H1 (cell line): ENCODE measurements around the gene RNF125. TPM values are rescaled to one million over a fixed set of nuclear protein-coding genes. Genes with fewer than 3 reads are reported as not detected.

ENCODE experiments used
- CTCF ChIA-PET: fragments of 300-600 bp; sonication (Branson Sonifier 250); formaldehyde crosslinking; loops from one replicate; lab custom pipeline; 2021; ENCODE audit not compliant: partially characterized antibody; lab: Charles Lee
- POLR2A ChIA-PET: fragments of 300-600 bp; sonication (Branson Sonifier 250); formaldehyde crosslinking; loops from one replicate; lab custom pipeline; 2021; ENCODE audit warnings: inconsistent platforms; ENCODE audit not compliant: partially characterized antibody; lab: Charles Lee
- DNase-seq, 2 experiments: peaks; one replicate each; pipeline versions ENCODE4 v3.0.0 to v3.0.0-alpha.2; 2010 to 2022; ENCODE audit warnings: low spot score in 2 of 2, low read depth in 1 of 2, mixed read lengths in 1 of 2
- FAIRE-seq: peaks from 2 replicates; lab custom pipeline; 2011; peaks lifted over from hg19 to GRCh38; lab: Jason Lieb, UNC
- H2AFZ ChIP-seq: 2 replicates; pipeline ENCODE4 v1.8.1; 2012; ENCODE audit warnings: low read length, inconsistent platforms
- H2AK5ac ChIP-seq: 2 replicates; pipeline ENCODE4 v1.6.1; 2013; ENCODE audit warnings: low read depth, low read length
- H2BK120ac ChIP-seq: replicated peaks from 2 replicates; pipeline ENCODE3; 2013; ENCODE audit warnings: low read depth, low read length, inconsistent platforms
- H2BK12ac ChIP-seq: 2 replicates; pipeline ENCODE4 v1.6.1; 2013; ENCODE audit warnings: low read depth, low read length
- H2BK15ac ChIP-seq: 2 replicates; pipeline ENCODE4 v1.6.1; 2013; ENCODE audit warnings: low read length
- H2BK20ac ChIP-seq: 2 replicates; pipeline ENCODE4 v1.6.1; 2013; ENCODE audit warnings: low read length
- H2BK5ac ChIP-seq: 2 replicates; pipeline ENCODE4 v1.6.1; 2013; ENCODE audit warnings: low read depth, low read length
- H3K14ac ChIP-seq: 2 replicates; pipeline ENCODE4 v1.6.1; 2013; ENCODE audit warnings: inconsistent platforms; ENCODE audit not compliant: insufficient read length
- H3K18ac ChIP-seq: 2 replicates; pipeline ENCODE4 v1.6.1; 2013; ENCODE audit warnings: low read length; ENCODE audit errors: extremely low read depth
- H3K23ac ChIP-seq: 2 replicates; pipeline ENCODE4 v1.6.1; 2013; ENCODE audit warnings: inconsistent platforms; ENCODE audit not compliant: insufficient read length
- H3K23me2 ChIP-seq: 2 replicates; pipeline ENCODE4 v1.6.1; 2013; ENCODE audit warnings: low read depth, low read length
- H3K27ac ChIP-seq: 2 replicates; pipeline ENCODE4 v1.6.1; 2011; ENCODE audit warnings: low read depth, low read length, inconsistent platforms
- H3K27me3 ChIP-seq, 4 experiments: replicated peaks in 1 of 4; 1 replicate in 1 of 4; 2 replicates in 3 of 4; pipeline versions ENCODE4 v1.6.1 to v1.8.1; 2011 to 2013; ENCODE audit warnings: low read length in 3 of 4, mild to moderate bottlenecking in 3 of 4, inconsistent platforms in 2 of 4, mixed read lengths in 2 of 4, moderate library complexity in 1 of 4; ENCODE audit not compliant: control insufficient read depth in 3 of 4, insufficient read depth in 3 of 4; ENCODE audit errors: extremely low read depth in 1 of 4
- H3K36me3 ChIP-seq, 4 experiments: 2 replicates each; pipeline versions ENCODE4 v1.6.1 to v1.8.1; 2011 to 2013; ENCODE audit warnings: mild to moderate bottlenecking in 4 of 4, low read length in 3 of 4, moderate library complexity in 2 of 4, control low read depth in 1 of 4, inconsistent platforms in 1 of 4; ENCODE audit not compliant: insufficient read depth in 4 of 4, control insufficient read depth in 2 of 4
- H3K4ac ChIP-seq: replicated peaks from 2 replicates; pipeline ENCODE3; 2013; ENCODE audit warnings: low read length, low read depth, mixed read lengths, inconsistent platforms; ENCODE audit not compliant: insufficient read length
- H3K4me1 ChIP-seq, 4 experiments: replicated peaks in 1 of 4; 1 replicate in 1 of 4; 2 replicates in 3 of 4; pipeline versions ENCODE4 v1.6.1 to v1.8.1; 2011 to 2013; ENCODE audit warnings: low read length in 3 of 4, inconsistent platforms in 2 of 4, mixed read lengths in 1 of 4; ENCODE audit not compliant: insufficient read depth in 4 of 4, control insufficient read depth in 3 of 4
- H3K4me2 ChIP-seq, 2 experiments: 2 replicates each; pipeline versions ENCODE4 v1.6.1 to v1.8.1; 2011 to 2013; ENCODE audit warnings: low read depth in 2 of 2, low read length in 2 of 2, control low read depth in 1 of 2, inconsistent platforms in 1 of 2, mild to moderate bottlenecking in 1 of 2; ENCODE audit not compliant: insufficient read depth in 1 of 2
- H3K4me3 ChIP-seq, 4 experiments: fragments of 200-600, 300-600 bp in 1 of 4; sonication (generic), shearing (Covaris generic), sonication (Bioruptor Twin) in 1 of 4; 2 replicates each; pipeline versions ENCODE4 v1.5.1 to v1.8.1; 2011 to 2016; ENCODE audit warnings: low read length in 4 of 4, low read depth in 3 of 4, control low read depth in 2 of 4, inconsistent platforms in 2 of 4, mild to moderate bottlenecking in 2 of 4, mixed read lengths in 1 of 4, moderate library complexity in 1 of 4; ENCODE audit not compliant: insufficient read depth in 2 of 4; ENCODE audit errors: extremely low read depth in 1 of 4
- H3K56ac ChIP-seq: replicated peaks from 2 replicates; pipeline ENCODE3; 2013; ENCODE audit warnings: low read depth, mild to moderate bottlenecking, mixed read lengths, low read length, inconsistent platforms; ENCODE audit not compliant: insufficient read length
- H3K79me1 ChIP-seq: 2 replicates; pipeline ENCODE4 v1.6.1; 2013; ENCODE audit warnings: low read depth, low read length, control low read depth
- H3K79me2 ChIP-seq, 2 experiments: 2 replicates each; pipeline versions ENCODE4 v1.6.1 to v1.8.1; 2012 to 2013; ENCODE audit warnings: low read length in 2 of 2, mild to moderate bottlenecking in 2 of 2, inconsistent platforms in 1 of 2; ENCODE audit not compliant: insufficient read depth in 2 of 2, control insufficient read depth in 1 of 2
- H3K9ac ChIP-seq, 4 experiments: replicated peaks in 1 of 4; 1 replicate in 1 of 4; 2 replicates in 3 of 4; pipeline versions ENCODE4 v1.6.1 to v1.8.1; 2011 to 2013; ENCODE audit warnings: low read depth in 3 of 4, low read length in 3 of 4, control low read depth in 2 of 4, mild to moderate bottlenecking in 2 of 4, moderate library complexity in 2 of 4, inconsistent platforms in 1 of 4; ENCODE audit errors: extremely low read depth in 1 of 4
- H3K9me3 ChIP-seq, 2 experiments: 2 replicates each; pipeline versions ENCODE4 v1.6.1 to v1.8.1; 2012 to 2013; ENCODE audit warnings: mild to moderate bottlenecking in 2 of 2, moderate library complexity in 2 of 2, control low read depth in 1 of 2, inconsistent platforms in 1 of 2, low read depth in 1 of 2, low read length in 1 of 2, mixed read lengths in 1 of 2; ENCODE audit not compliant: insufficient read depth in 2 of 2
- H4K20me1 ChIP-seq, 2 experiments: replicated peaks in 1 of 2; 2 replicates each; pipeline versions ENCODE3 to v1.8.1; 2011 to 2013; ENCODE audit warnings: inconsistent platforms in 2 of 2, low read length in 2 of 2, mild to moderate bottlenecking in 1 of 2; ENCODE audit not compliant: insufficient read depth in 2 of 2, control insufficient read depth in 1 of 2
- H4K5ac ChIP-seq: 2 replicates; pipeline ENCODE4 v1.6.1; 2013; ENCODE audit warnings: low read length, low read depth, mixed read lengths, inconsistent platforms; ENCODE audit not compliant: insufficient read length
- H4K8ac ChIP-seq: 2 replicates; pipeline ENCODE4 v1.8.0; 2013; ENCODE audit warnings: mild to moderate bottlenecking, moderate library complexity, low read length, inconsistent platforms; ENCODE audit not compliant: insufficient read depth; ENCODE audit errors: extremely low read depth
- H4K91ac ChIP-seq: replicated peaks from 2 replicates; pipeline ENCODE3; 2013; ENCODE audit warnings: low read length, mixed read lengths, inconsistent platforms; ENCODE audit not compliant: insufficient read length
- HDAC2 ChIP-seq, 2 experiments: fragments of 300-600 bp in 1 of 2; sonication (generic) in 1 of 2; IDR thresholded peaks; 2 replicates each; pipeline ENCODE4 v1.6.1; 2011 to 2012; ENCODE audit warnings: low read depth in 2 of 2, low read length in 2 of 2, mild to moderate bottlenecking in 2 of 2, moderate library complexity in 2 of 2, borderline replicate concordance in 1 of 2, inconsistent platforms in 1 of 2
- RNF2 ChIP-seq: fragments of 200-900, 300-1000 bp; sonication (generic); IDR thresholded peaks from 2 replicates; pipeline ENCODE4 v1.7.1; 2016; ENCODE audit warnings: borderline replicate concordance, low read depth, mild to moderate bottlenecking, antibody characterized with exemption, low read length; ENCODE audit not compliant: poor library complexity, severe bottlenecking; ENCODE audit errors: missing control alignments
- WGBS, 2 experiments: shearing (Covaris generic) in 1 of 2; methylation state at CpG; one replicate each; pipeline versions ENCODE4 v1.1.6 to v1.1.7; 2013 to 2015; ENCODE audit warnings: low lambda C conversion rate in 2 of 2, mixed read lengths in 2 of 2, inconsistent platforms in 1 of 2, low coverage in 1 of 2, missing lambda C conversion rate in 1 of 2; ENCODE audit not compliant: insufficient replicate concordance in 2 of 2, insufficient coverage in 1 of 2, insufficient read length in 1 of 2; ENCODE audit errors: extremely low coverage in 1 of 2, missing lambda C conversion rate in 1 of 2; 5-methylcytosine and 5-hydroxymethylcytosine counted together
- polyA plus RNA-seq, 7 experiments: library from polyadenylated mRNA; depleted of rRNA in 3 of 7; stranded (reverse) in 5 of 7; unstranded in 2 of 7; fragments of >200 nt in 5 of 7; fragments of 200-250 nt in 2 of 7; gene quantifications; 1 replicate in 5 of 7; 2 replicates in 1 of 7; 4 replicates in 1 of 7; pipeline versions ENCODE4 v1.2.1 to v1.2.3, GENCODE V29; 2011 to 2013; ENCODE audit warnings: missing spikeins in 2 of 7, mixed read lengths in 2 of 7
- total RNA-seq: library from RNA; stranded (reverse); fragmentation: NEBNext Ultra II Directional; extraction: Animal tissue kit (Norgen Biotek cat#: 25700); gene quantifications from 2 replicates; pipeline ENCODE4 v1.2.1, GENCODE V29; 2021

Gene RNF125
- total and polyA plus RNA-seq, 2 of the 8 experiments (the other 6 are each of a cell fraction or from before 2014, with no cell fraction given): 14.3 to 15.2 TPM

GRCh38 chr18:32111706-32112105 is 93.1 kb downstream of the RNF125 start:
- peaks cover 3% of the 10 kb centered on the region for H3K79me1 ChIP-seq
- no peak overlapping the region for H3K9ac ChIP-seq
- 97% methylated on average over 3 of the region's 3 CpGs; no CpG with 5 or more reads in 1 of the 2 experiments for WGBS, 2 experiments
- peaks cover 2 to 28% (median 10%) of the 10 kb centered on the region in 4 experiments; a peak in 4 of 8 replicates for H3K36me3 ChIP-seq
- H2BK5ac ChIP-seq: no peak overlapping the region
- ChIA-PET CTCF (no interaction called here), POLR2A (interaction anchor here (0.8 kb wide), 1 partner anchor 20 kb away, joined by 3 read pairs; the partner anchor contains the start of gene RNF138)
- H2BK120ac ChIP-seq: no peak overlapping the region
- H4K20me1 ChIP-seq: peaks cover 0 to 4% of the 10 kb centered on the region in 2 experiments
- no peak overlapping the region for H4K91ac ChIP-seq
- no peaks in the 10 kb centered on the region for H3K23me2 ChIP-seq
- H2AK5ac ChIP-seq: no peak overlapping the region
- H2AFZ ChIP-seq: no peak overlapping the region
- H2BK20ac ChIP-seq: no peak overlapping the region
- FAIRE-seq (no peak), DNase-seq (no peak)
- no peak overlapping the region for H3K56ac ChIP-seq
- H3K9me3 ChIP-seq: no peaks in the 10 kb centered on the region
- no peak overlapping the region for H2BK12ac ChIP-seq
- H3K23ac ChIP-seq: no peak overlapping the region
- H2BK15ac ChIP-seq: no peak overlapping the region
- no peaks in the 10 kb centered on the region for H3K4me1 ChIP-seq
- H3K27me3 ChIP-seq: no peaks in the 10 kb centered on the region
- H3K14ac ChIP-seq: no peak overlapping the region
- no peak overlapping the region for H3K4me3 ChIP-seq
- no peak overlapping the region for H3K18ac ChIP-seq
- H4K5ac ChIP-seq: no peak overlapping the region
- peaks cover 0 to 65% of the 10 kb centered on the region in 2 experiments; a peak in 2 of 4 replicates for H3K79me2 ChIP-seq
- no peak overlapping the region for H3K27ac ChIP-seq
- no peak overlapping the region for H4K8ac ChIP-seq
- H3K4ac ChIP-seq: no peak overlapping the region
- TF ChIP-seq HDAC2 (IDR thresholded peaks at IDR 0.05; ENCODE audit: borderline replicate concordance in 1 of 2, low read depth in 2 of 2, low read length in 2 of 2): no peak
- no peak for TF ChIP-seq RNF2
- no peak overlapping the region for H3K4me2 ChIP-seq
